Body of pancreas (tissue), 4 donors: ENCODE measurements around the gene GOSR2.

ENCODE experiments used
- CTCF ChIP-seq, 7 experiments: fragments of 450-650 bp in 4 of 7; fragments of 200-600 bp in 3 of 7; sonication (generic) in 3 of 7; IDR thresholded peaks; one replicate each; pipeline ENCODE4 v1.5.1; 2016 to 2019; ENCODE audit warnings: antibody characterized with exemption in 7 of 7
- POLR2A ChIP-seq, 3 donors: fragments of 450-650 bp; IDR thresholded peaks; one replicate each; pipeline ENCODE4 v1.6.1; 2016; ENCODE audit warnings: antibody characterized with exemption in 3 of 3, mild to moderate bottlenecking in 2 of 3

GRCh38 chr17:46915596-46915995 lies 7.4 kb upstream of the GOSR2 start:
- no peak for TF ChIP-seq CTCF (IDR thresholded peaks at IDR 0.05)
- no peak for TF ChIP-seq POLR2A (IDR thresholded peaks at IDR 0.05)
